Sigmoid colon (tissue), 4 donors: ENCODE data around the gene FRS3.

Experiments
- POLR2AphosphoS5 ChIP-seq, 4 donors: sonication (generic); formaldehyde crosslinking; IDR thresholded peaks; one replicate each; pipeline ENCODE4 v1.6.1; 2017; ENCODE audit warnings: antibody characterized with exemption in 4 of 4
- TF ChIP-seq, protein P1 (sequence below), 4 experiments: fragments of 450-650 bp in 3 of 4; fragments of 200-600 bp in 1 of 4; IDR thresholded peaks; one replicate each; pipeline ENCODE4 v1.5.1; 2016 to 2019; ENCODE audit warnings: antibody characterized with exemption in 4 of 4, mild to moderate bottlenecking in 3 of 4, moderate library complexity in 2 of 4

DNA sequence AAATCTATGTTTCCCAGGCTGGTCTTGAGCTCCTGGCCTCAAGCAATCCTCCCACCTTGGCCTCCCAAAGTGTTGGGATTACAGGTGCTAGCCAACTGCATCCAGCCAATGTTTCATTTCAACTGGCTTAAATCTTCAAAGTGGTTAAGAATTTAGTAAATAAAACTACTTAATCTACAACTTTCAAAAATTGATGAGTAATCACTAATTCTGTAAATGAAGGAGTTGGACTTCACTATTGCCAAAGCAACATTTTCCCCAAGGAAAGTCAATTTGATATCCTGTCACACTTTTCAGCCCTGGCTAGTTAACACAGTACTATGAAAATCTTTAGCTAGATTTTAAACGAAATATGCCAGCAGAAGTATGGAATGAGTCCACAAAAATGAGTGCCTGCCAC is 11.6 kb upstream of the FRS3 start:
- TF ChIP-seq, protein P1, sequence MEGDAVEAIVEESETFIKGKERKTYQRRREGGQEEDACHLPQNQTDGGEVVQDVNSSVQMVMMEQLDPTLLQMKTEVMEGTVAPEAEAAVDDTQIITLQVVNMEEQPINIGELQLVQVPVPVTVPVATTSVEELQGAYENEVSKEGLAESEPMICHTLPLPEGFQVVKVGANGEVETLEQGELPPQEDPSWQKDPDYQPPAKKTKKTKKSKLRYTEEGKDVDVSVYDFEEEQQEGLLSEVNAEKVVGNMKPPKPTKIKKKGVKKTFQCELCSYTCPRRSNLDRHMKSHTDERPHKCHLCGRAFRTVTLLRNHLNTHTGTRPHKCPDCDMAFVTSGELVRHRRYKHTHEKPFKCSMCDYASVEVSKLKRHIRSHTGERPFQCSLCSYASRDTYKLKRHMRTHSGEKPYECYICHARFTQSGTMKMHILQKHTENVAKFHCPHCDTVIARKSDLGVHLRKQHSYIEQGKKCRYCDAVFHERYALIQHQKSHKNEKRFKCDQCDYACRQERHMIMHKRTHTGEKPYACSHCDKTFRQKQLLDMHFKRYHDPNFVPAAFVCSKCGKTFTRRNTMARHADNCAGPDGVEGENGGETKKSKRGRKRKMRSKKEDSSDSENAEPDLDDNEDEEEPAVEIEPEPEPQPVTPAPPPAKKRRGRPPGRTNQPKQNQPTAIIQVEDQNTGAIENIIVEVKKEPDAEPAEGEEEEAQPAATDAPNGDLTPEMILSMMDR (IDR thresholded peaks at IDR 0.05) = no peak
- TF ChIP-seq POLR2AphosphoS5 (IDR thresholded peaks at IDR 0.05) = no peak
